KG1 (cell line): Measurements from ENCODE around the gene LRRC46.

ENCODE experiments used
- DNase-seq: peaks from one replicate; lab custom pipeline; 2025; lab: John Stamatoyannopoulos, UW

LRRC46 gene

GRCh38 chr17:47831934-47832327 lies 461 bp downstream of the LRRC46 start:
- DNase-seq: no peak

GRCh38 chr17:47834756-47835155 lies 3.3 kb downstream of the LRRC46 start:
- DNase-seq: no peak

GRCh38 chr17:47836601-47837000 lies 5.1 kb downstream of the LRRC46 start:
- no peak for DNase-seq

GRCh38 chr17:47837401-47838039 lies 6.0 kb downstream of the LRRC46 start:
- no peak for DNase-seq

- DNase-seq: no peak
Observed at GRCh38 chr17:47838636-47839035, 7.2 kb downstream of the LRRC46 start.

GRCh38 chr17:47839071-47839470 lies 7.6 kb downstream of the LRRC46 start:
- DNase-seq: no peak

- DNase-seq: no peak
Observed at GRCh38 chr17:47840001-47840741, 8.7 kb downstream of the LRRC46 start.

- peak; percentile 87 for DNase-seq
Observed at GRCh38 chr17:47840742-47841487, 9.4 kb downstream of the LRRC46 start, which contains the start of gene SCRN2. TSS of gene SCRN2 (minus strand) at chr17:47841273. CDS start at chr17:47840843, 430 bp downstream.

- no peak for DNase-seq
Observed at GRCh38 chr17:47841488-47842291, 10.2 kb downstream of the LRRC46 start.

- no peak for DNase-seq
Observed at GRCh38 chr17:47843391-47843730, 11.9 kb downstream of the LRRC46 start.

GRCh38 chr17:47844227-47844626 lies 12.8 kb downstream of the LRRC46 start:
- no peak for DNase-seq

GRCh38 chr17:47844814-47845715 lies 13.6 kb downstream of the LRRC46 start:
- DNase-seq: no peak

GRCh38 chr17:47845716-47846075 lies 14.2 kb downstream of the LRRC46 start:
- DNase-seq: no peak

GRCh38 chr17:47846716-47847340 lies 15.4 kb downstream of the LRRC46 start:
- DNase-seq: no peak

GRCh38 chr17:47847341-47848197 lies 16.1 kb downstream of the LRRC46 start:
- DNase-seq: no peak

GRCh38 chr17:47848198-47848513 lies 16.7 kb downstream of the LRRC46 start:
- no peak for DNase-seq

- DNase-seq: no peak
Observed at GRCh38 chr17:47850373-47850691, 18.9 kb downstream of the LRRC46 start.

GRCh38 chr17:47850692-47851573 lies 19.5 kb downstream of the LRRC46 start, which contains the start of gene SP6:
TSS of gene SP6 (minus strand) at chr17:47851163. CDS start at chr17:47848429, 2,734 bp downstream.
- no peak for DNase-seq

GRCh38 chr17:47851764-47852112 lies 20.3 kb downstream of the LRRC46 start:
- no peak for DNase-seq
